GM12873 (cell line): ENCODE results near the gene CIRBP.

Experiments used
- CTCF ChIP-seq: IDR thresholded peaks from 2 replicates; pipeline ENCODE4 v1.5.1; 2012; ENCODE audit warnings: low read depth, mild to moderate bottlenecking, moderate library complexity, low read length, control low read depth; ENCODE audit not compliant: insufficient read depth; ENCODE audit errors: missing control alignments

The CIRBP gene

GRCh38 chr19:1253514-1254080 is 15.5 kb upstream of the CIRBP start:
- TF ChIP-seq CTCF: no peak

- TF ChIP-seq CTCF: no peak
Observed at GRCh38 chr19:1254081-1254527, 15.0 kb upstream of the CIRBP start.

- no peak for TF ChIP-seq CTCF
Observed at GRCh38 chr19:1254530-1255185, 14.5 kb upstream of the CIRBP start.

GRCh38 chr19:1255186-1256161 is 13.7 kb upstream of the CIRBP start:
- no peak for TF ChIP-seq CTCF

GRCh38 chr19:1256646-1257474 is 12.3 kb upstream of the CIRBP start:
- no peak for TF ChIP-seq CTCF

- TF ChIP-seq CTCF: no peak
Observed at GRCh38 chr19:1257475-1258162, 11.5 kb upstream of the CIRBP start.
